Measurements from ENCODE around the gene MTA2. TPM values are rescaled to one million over a fixed set of nuclear protein-coding genes. Genes with fewer than 3 reads are reported as not detected.

MTA2 gene
- total RNA-seq, 1 donor from 2014 or later: 91.6 TPM

- H3K4me3 Mint-ChIP-seq (ENCODE audit: unreplicated experiment): peak overlapping the region; percentile 84
- peak overlapping the region; percentile 96 for H3K27ac Mint-ChIP-seq (ENCODE audit: unreplicated experiment)
- no peak for DNase-seq (ENCODE audit: extremely low spot score, unreplicated experiment)
- H3K36me3 Mint-ChIP-seq (ENCODE audit: unreplicated experiment): peaks cover 31% of the 10 kb centered on the region
- H3K9me3 Mint-ChIP-seq (ENCODE audit: unreplicated experiment): no peaks in the 10 kb centered on the region
- no peaks in the 10 kb centered on the region for H3K27me3 Mint-ChIP-seq (ENCODE audit: unreplicated experiment)
- peaks cover 32% of the 10 kb centered on the region for H3K4me1 Mint-ChIP-seq (ENCODE audit: unreplicated experiment)
- TF ChIP-seq CTCF (IDR thresholded peaks at IDR 0.05): no peak
These were observed 741 bp upstream of the MTA2 start for GRCh38 chr11:62602141-62603071.

GRCh38 chr11:62601122-62601371 is 618 bp downstream of the MTA2 start:
- Mint-ChIP-seq H3K36me3 (ENCODE audit: unreplicated experiment) (peaks cover 36% of the 10 kb centered on the region), H3K4me3 (ENCODE audit: unreplicated experiment) (peak overlapping the region; percentile 84), H3K4me1 (ENCODE audit: unreplicated experiment) (peaks cover 32% of the 10 kb centered on the region)

GRCh38 chr11:62600367-62601121 is 1.1 kb downstream of the MTA2 start:
- peak overlapping the region; percentile 96 for H3K27ac Mint-ChIP-seq (ENCODE audit: unreplicated experiment)
- peaks cover 38% of the 10 kb centered on the region for H3K36me3 Mint-ChIP-seq (ENCODE audit: unreplicated experiment)
- no peaks in the 10 kb centered on the region for H3K9me3 Mint-ChIP-seq (ENCODE audit: unreplicated experiment)
- H3K4me3 Mint-ChIP-seq (ENCODE audit: unreplicated experiment): peak overlapping the region; percentile 84
- no peaks in the 10 kb centered on the region for H3K27me3 Mint-ChIP-seq (ENCODE audit: unreplicated experiment)
- no peak for TF ChIP-seq CTCF (IDR thresholded peaks at IDR 0.05)
- H3K4me1 Mint-ChIP-seq (ENCODE audit: unreplicated experiment): peaks cover 32% of the 10 kb centered on the region
- DNase-seq (ENCODE audit: extremely low spot score, unreplicated experiment): no peak

More at GRCh38 chr11:62601122-62601371, 618 bp downstream of the MTA2 start:
- DNase-seq (ENCODE audit: extremely low spot score, unreplicated experiment): no peak
- no peaks in the 10 kb centered on the region for H3K9me3 Mint-ChIP-seq (ENCODE audit: unreplicated experiment)
- peak overlapping the region; percentile 96 for H3K27ac Mint-ChIP-seq (ENCODE audit: unreplicated experiment)
- no peak for TF ChIP-seq CTCF (IDR thresholded peaks at IDR 0.05)
- H3K27me3 Mint-ChIP-seq (ENCODE audit: unreplicated experiment): no peaks in the 10 kb centered on the region

- peak overlapping the region; percentile 96 for H3K27ac Mint-ChIP-seq (ENCODE audit: unreplicated experiment)
- TF ChIP-seq CTCF (IDR thresholded peaks at IDR 0.05): no peak
- peak overlapping the region; percentile 84 for H3K4me3 Mint-ChIP-seq (ENCODE audit: unreplicated experiment)
- no peaks in the 10 kb centered on the region for H3K9me3 Mint-ChIP-seq (ENCODE audit: unreplicated experiment)
- H3K27me3 Mint-ChIP-seq (ENCODE audit: unreplicated experiment): no peaks in the 10 kb centered on the region
- no peak for DNase-seq (ENCODE audit: extremely low spot score, unreplicated experiment)
- H3K36me3 Mint-ChIP-seq (ENCODE audit: unreplicated experiment): peaks cover 40% of the 10 kb centered on the region
- H3K4me1 Mint-ChIP-seq (ENCODE audit: unreplicated experiment): peaks cover 32% of the 10 kb centered on the region
These were observed 1.8 kb downstream of the MTA2 start for GRCh38 chr11:62599901-62600300.

All from osteocyte (in vitro differentiated cells).